Lower leg skin (tissue), 4 donors: ENCODE data around the gene NCF4. TPM values are rescaled to one million over a fixed set of nuclear protein-coding genes. Genes with fewer than 3 reads are reported as not detected.

Source experiments
- DNase-seq, 2 donors: peaks; one replicate each; pipeline ENCODE4 v3.0.0-alpha.2; 2019; ENCODE audit warnings: low spot score in 2 of 2
- H3K4me3 ChIP-seq: fragments of 200-600 bp; sonication (generic); 2 replicates; pipeline ENCODE4 v1.5.1; 2017; ENCODE audit warnings: mild to moderate bottlenecking, low read depth; ENCODE audit not compliant: poor library complexity, severe bottlenecking
- CTCF ChIP-seq, 3 donors: fragments of 450-650 bp; IDR thresholded peaks; one replicate each; pipeline ENCODE4 v1.5.1; 2016; ENCODE audit warnings: antibody characterized with exemption in 3 of 3, mild to moderate bottlenecking in 3 of 3, moderate library complexity in 2 of 3
- POLR2A ChIP-seq, 2 donors: fragments of 450-650 bp; IDR thresholded peaks; one replicate each; pipeline ENCODE4 v1.6.1; 2016 to 2017; ENCODE audit warnings: antibody characterized with exemption in 2 of 2, mild to moderate bottlenecking in 1 of 2, moderate library complexity in 1 of 2
- WGBS, 2 donors: methylation state at CpG; one replicate each; pipeline ENCODE4 v1.1.5; 2018; 5-methylcytosine and 5-hydroxymethylcytosine counted together
- intact Hi-C: fragments of 100-400 bp; cut with DNase I; formaldehyde crosslinking; loops from one replicate; pipeline ENCODE4 v1.15.0; 2023; ENCODE audit warnings: low total_unique reads
- total RNA-seq, 4 donors: library from RNA; depleted of rRNA; stranded (reverse); fragments of >200 nt; gene quantifications; one replicate each; pipeline ENCODE4 v1.1.0, GENCODE V29; 2016

NCF4 gene
- total RNA-seq, 4 donors from 2014 or later: 2.6 to 6.4 (median 5.4) TPM

- 87 to 91% methylated on average over 4 of the region's 4 CpGs for whole genome bisulfite sequencing, 2 donors
- no peak for DNase-seq
- H3K4me3 ChIP-seq: no peak overlapping the region
- intact Hi-C loops: no loop called here
- TF ChIP-seq POLR2A (IDR thresholded peaks at IDR 0.05) (no peak), CTCF (IDR thresholded peaks at IDR 0.05) (no peak)
Observed at GRCh38 chr22:36898690-36899089, 37.9 kb downstream of the NCF4 start.

DNA sequence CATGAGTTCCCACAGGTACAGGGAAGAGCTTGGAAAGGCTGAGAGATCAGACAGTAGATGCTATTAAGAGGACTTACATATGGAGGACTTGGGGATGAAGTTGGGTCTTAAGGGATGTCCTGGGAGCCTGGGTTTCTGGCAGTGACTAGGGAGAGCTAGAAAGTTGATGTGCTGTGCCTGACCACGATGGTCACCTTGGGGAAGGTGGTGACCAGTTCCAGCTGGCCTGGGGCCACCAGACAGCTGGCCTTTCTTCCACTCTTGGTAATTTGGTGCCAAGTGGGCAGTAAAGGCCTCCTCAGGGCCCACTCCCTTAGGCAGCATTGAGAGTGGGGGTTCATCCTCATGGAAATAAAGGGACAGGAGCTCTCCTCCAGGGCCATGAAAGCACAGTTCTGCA is 38.7 kb downstream of the NCF4 start:
- no peak for TF ChIP-seq CTCF (IDR thresholded peaks at IDR 0.05)
- no peak for TF ChIP-seq POLR2A (IDR thresholded peaks at IDR 0.05)
- intact Hi-C loops: no loop called here
- WGBS, 2 donors: 78 to 80% methylated on average over 1 of the region's 1 CpG
- no peak overlapping the region for H3K4me3 ChIP-seq
- DNase-seq: no peak

DNA sequence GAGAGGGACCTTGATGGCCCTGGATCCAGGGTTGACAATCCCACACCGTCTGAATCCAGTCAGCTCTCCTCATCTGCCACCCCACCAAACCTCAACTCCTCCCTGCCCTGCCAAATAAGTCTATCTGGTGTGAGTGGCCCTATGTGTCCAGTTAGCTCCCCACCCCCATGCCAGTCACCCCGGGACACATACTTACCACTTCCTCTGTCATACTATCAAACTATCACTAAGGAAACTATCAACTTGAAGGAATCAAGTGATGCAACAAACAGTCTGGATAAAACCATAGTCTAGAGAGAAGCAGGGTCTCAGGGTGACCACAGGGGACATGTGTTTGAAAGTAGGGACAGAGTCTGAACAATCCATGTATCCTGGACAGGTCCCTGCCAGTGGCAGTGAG is 39.4 kb downstream of the NCF4 start:
- no peak for TF ChIP-seq CTCF (IDR thresholded peaks at IDR 0.05)
- TF ChIP-seq POLR2A (IDR thresholded peaks at IDR 0.05): no peak
- WGBS, 2 donors: 73 to 87% methylated on average over 2 of the region's 2 CpGs

GRCh38 chr22:36900880-36901279 is 40.1 kb downstream of the NCF4 start:
- intact Hi-C loops: no loop called here
- H3K4me3 ChIP-seq: no peak overlapping the region
- 23 to 27% methylated on average over 4 of the region's 4 CpGs for WGBS, 2 donors
- DNase-seq: no peak
- no peak for TF ChIP-seq POLR2A (IDR thresholded peaks at IDR 0.05)
- TF ChIP-seq CTCF (IDR thresholded peaks at IDR 0.05): no peak

More for the DNA sequence above, 39.4 kb downstream of the NCF4 start:
- intact Hi-C loops: no loop called here
- no peak overlapping the region for H3K4me3 ChIP-seq
- DNase-seq: no peak

DNA sequence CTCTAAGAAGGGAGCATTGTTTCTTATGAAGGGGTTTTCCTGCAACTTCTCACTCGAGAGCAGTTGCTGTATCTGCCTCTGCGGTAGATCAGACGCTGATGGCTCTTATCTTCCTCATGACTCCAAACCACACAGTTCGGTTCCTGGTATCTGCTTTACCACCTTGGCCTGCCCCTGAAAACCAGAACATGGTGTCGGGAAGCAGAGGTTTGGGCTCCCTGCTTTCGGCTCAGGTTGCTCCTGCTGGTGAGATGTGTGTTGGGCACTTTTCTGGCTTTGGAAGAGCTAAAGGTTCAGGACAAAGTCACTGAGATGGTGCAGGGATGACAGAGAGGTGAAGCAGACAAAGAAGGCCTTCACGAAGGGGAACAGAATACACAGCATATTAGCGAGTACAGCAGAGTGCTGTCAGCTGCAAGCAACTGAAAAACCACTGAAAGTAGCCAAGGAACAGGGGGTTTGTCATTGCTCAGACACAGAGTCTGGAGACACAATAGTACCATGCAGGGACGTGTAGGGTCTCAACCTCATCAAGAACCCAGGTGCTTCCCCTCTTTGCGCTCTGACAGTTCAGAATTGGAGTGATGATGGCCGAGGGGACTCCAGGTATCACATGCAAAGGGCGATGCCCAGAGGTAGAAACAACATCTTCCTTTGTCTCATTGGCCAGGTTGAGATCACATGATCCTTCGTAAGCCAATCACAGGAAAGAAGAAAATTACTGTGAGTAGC is 40.8 kb downstream of the NCF4 start:
- TF ChIP-seq POLR2A (IDR thresholded peaks at IDR 0.05) (no peak), CTCF (IDR thresholded peaks at IDR 0.05) (no peak)
- H3K4me3 ChIP-seq: no peak overlapping the region
- DNase-seq: no peak
- WGBS, 2 donors: 80 to 81% methylated on average over 13 of the region's 13 CpGs
- intact Hi-C loops: no loop called here
